Measurements from ENCODE around the gene KLC3.

Gene KLC3

GRCh38 chr19:45380107-45380506 lies 39.6 kb downstream of the KLC3 start:
- no peak for DNase-seq

DNA sequence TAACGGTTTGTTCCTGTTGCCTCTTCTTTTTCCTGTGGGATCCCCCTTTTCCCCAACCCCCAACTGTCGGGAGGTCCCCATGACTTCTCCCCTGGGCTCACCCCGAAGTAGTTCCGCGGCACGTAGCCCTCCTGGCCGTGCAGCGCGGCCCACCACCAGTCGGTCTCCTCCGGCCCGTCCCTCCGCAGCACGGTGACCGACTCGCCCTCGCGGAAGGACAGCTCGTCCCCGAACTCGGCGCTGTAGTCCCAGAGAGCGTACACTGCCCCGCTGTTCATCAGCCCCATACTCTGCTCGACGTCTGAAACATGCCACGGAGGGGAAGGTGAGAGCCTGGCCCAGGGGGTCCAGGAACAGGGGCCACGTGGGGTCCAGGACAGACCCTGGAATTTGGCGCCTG lies 41.9 kb downstream of the KLC3 start:
- DNase-seq, result no peak

GRCh38 chr19:45385392-45386221 lies 45.1 kb downstream of the KLC3 start:
- DNase-seq, result no peak

GRCh38 chr19:45391346-45391745 lies 50.8 kb downstream of the KLC3 start:
- DNase-seq, result no peak

DNA sequence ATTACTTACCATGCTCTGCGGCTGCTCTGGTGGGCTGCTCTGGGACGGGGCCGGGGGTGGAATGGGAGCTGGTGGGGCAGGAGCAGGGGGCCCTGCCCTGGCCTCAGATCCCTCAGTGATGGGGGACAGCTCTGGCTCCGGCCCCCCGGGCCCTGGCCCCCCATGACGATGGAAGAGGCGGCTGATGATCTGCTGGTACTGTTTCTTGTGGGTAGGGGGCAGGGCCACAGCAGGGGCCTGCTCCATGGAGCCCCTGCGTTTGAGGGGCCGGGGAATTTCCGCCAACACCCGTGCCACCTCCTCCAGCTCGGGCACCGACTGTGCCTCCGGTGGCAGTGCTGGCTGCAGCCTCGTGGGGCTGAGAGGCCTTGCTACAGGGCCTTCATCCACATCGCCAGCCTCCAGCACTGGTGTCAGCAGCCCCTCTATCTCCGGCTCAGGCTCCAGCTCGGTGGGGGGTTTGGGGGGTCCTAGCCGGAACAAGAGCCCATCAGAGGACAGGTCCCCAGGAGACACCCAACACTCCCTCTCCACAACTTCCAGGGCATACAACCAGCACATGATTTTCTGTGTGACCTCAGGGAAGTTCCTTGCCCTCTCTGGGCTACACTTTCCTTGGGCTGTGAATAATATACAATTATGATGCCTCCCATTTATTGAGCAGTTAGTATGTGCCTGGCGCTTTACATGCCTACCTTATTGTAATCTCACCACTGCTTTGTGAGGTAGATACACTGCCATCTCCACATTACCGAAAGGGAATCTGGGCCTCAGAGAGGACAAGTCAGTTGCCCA lies 51.5 kb downstream of the KLC3 start:
- DNase-seq, result no peak

GRCh38 chr19:45395821-45396617 lies 55.5 kb downstream of the KLC3 start:
- DNase-seq, result no peak

DNA sequence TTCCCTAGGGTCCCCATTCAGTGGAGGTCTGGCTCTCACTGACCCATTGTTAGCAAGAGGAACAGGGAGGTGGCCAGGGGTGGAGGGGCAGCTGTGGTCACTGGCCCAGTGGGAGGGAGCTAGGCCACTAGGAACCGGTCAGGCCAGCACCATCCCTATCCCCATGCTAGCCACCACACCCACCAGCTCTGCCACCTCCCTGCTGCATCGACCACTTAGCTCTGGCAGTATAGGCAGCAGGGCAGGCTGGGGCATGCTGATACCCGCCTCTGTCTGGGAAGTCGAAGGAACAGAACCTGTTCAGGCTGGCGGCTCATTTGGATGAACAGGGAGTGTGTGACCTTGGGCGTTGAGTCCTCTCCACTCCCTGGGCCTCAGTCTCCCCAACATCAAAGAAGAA lies 59.6 kb downstream of the KLC3 start:
- DNase-seq, result no peak

All from activated CD8-positive, alpha-beta memory T cell treated with anti-CD3 and anti-CD28 coated beads for 24 hours (primary cell).